D341Med (cell line): Measurements from ENCODE around the gene IL4.

Experiments used
- DNase-seq: peaks from one replicate; pipeline ENCODE4 v3.0.0; 2012; ENCODE audit warnings: low spot score

Gene IL4

DNA sequence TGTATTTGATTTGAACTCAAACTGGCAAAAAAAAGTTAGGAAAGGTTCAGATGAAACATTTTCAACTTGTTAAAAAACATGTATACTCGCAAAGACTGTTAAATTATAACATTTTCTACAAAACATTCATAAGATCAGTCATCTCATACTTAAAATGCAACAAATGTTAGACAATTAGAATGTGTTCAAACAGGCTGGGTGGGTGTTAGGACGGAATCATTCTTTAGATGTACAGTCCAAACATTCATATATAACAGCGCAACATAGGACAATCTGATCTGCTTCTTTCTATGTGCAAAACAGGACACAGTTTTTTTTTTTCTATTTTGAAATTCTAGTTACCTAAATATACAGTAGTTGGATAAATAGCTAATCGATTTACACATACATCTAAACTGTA, 22.2 kb downstream of the IL4 start:
- no peak for DNase-seq

DNA sequence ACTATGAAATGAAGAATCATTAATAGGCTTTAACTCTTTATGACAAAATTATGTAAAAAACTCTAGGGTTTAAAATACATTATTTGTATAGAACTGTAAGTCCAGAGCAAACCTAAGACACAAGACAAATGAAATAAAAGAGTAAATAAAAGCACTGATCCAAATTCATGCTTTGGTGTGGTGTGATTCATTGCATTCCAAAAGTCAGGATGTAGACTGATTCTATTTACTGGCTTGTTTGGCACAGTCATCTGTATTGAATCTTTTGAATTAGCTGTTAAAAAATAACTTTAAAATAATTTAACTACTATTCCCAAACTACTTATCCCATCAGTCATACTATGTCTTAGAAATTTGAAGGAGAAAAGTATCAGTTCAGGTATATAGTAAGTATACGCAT, 31.1 kb downstream of the IL4 start:
- DNase-seq, result no peak

DNA sequence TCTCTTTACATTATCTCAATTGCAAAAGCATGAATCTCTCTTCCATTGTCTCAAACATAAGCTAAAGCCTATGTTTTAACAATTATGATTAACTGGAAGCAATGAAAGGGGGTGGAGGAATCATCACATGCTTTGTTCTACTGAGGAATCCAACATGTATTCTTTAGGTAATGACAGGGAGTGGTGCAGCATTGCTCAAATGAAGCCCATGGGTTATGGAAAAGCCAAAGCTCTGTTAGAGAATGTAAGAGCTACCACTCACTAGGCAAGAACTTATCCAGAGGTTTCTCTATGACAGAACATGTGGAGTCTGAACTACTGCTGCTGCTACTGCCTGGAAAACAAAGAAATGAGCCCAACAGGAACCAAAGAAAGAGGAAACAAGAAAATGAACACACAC, 34.9 kb downstream of the IL4 start:
- no peak for DNase-seq

DNA sequence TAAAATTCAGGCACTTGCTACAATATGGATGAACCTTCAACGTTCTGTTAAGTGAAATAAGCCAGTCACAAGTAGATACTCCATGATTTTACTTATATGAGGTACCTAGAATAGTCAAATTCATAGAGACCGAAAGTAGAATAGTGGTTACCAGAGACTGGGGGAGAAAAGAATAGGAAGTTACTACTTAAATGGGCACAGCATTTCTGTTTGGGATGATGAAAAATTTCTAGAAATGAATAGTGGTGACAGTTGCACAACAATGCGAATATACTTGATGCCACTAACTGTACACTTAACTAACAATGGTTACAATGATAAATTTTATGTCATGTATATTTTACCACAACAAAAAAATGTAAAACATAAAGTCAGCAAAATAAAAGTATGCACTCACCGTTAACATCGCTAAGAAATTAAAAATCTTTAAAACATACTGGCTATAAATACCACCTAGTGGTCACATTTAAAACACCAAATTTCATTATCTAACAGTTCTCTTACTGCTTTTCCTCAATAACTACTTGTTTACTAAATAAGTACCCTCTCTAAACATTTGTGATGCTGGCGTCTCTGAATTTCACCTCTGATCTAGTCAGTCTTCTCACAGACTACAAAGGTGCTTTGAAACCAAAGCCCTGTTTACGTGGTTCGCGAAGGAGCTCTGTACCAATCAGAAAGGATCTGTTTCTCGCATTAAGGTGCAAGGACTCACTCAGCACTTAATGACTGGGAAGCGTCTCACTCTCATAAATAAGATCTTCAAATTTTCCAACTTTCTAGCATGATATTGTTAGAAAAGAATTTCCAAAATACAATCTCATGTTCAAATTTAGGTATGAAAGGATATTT, 40.9 kb downstream of the IL4 start:
- no peak for DNase-seq

DNA sequence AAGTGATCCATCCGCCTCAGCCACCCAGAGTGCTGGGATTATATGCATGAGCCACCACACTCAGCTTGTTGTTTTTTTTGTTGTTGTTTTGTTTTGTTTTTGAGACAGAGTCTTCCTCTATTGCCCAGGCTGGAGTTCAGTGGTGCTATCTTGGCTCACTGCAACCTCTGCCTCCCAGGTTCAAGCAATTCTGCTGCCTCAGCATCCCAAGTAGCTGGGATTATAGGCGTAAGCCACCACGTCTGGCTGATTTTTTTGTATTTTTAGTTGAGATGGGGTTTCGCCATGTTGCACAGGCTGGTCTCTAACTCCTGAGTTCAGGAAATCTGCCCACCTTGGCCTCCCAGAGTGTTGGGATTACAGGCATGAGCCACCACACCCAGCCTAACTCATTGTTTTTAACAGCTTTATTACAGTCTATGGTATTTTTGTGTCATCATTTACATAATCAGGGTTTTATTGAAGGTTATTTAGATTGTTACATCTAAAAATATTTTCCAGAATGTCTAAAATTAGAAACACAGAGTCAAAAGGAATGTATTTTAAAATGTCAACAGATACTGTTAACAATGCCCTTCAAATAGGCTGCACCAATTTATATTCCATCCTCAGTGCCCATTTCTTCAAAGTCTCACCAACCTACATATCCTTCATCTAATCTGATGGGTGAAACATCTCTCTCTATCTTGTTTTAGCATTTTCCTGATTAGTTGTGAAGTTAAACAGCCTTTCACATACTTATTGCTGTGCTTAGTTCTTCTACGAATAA, 44.9 kb downstream of the IL4 start:
- no peak for DNase-seq

DNA sequence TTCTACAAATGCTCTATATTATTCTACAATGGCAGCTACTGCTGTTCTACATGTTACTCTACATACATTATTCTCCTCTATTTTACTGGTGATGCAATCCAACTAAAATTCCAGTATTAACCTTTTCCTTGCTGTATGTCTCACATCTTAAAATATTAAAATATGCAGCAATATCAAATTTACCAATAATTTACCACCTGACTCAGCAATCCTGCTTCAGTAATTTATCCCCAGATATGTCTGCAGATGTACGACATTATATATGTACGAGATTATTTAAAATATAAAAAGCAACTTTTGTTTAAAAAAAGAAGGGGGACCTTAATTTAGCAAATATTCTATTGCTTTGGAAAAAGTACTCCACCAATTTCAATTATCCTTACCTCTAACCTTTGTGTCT, 52.0 kb downstream of the IL4 start:
- DNase-seq, result no peak

DNA sequence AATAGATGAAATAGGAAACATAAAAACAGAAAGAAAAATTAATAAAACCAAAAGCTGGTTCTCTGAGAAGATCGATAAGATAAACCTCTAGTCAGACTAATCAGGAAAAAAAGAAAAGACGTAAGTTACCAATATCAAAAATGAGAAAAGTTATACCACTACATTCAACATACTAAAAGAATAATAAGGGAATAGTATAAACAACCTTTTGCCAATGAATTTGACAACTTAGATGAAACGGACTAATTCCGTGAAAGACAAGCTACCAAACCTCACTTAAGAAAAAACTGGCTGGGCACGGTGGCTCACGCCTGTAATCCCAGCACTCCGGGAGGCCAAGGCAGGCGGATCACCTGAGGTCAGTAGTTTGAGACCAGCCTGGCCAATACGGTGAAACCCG, 56.1 kb downstream of the IL4 start:
- no peak for DNase-seq
